ENCODE data around the gene ITPR1. TPM values are rescaled to one million over a fixed set of nuclear protein-coding genes. Genes with fewer than 3 reads are reported as not detected.

The ITPR1 gene
- polyA plus RNA-seq, 1 donor from 2014 or later, result 2.1 TPM

- TF ChIP-seq REST (IDR thresholded peaks at IDR 0.05; ENCODE audit: borderline replicate concordance), result no peak
Observed at GRCh38 chr3:4824926-4825325, 331.8 kb downstream of the ITPR1 start (continued).

- no peaks in the 10 kb centered on the region for H3K9me2 ChIP-seq (ENCODE audit: insufficient read depth, low read length)
- H3K4me2 ChIP-seq (ENCODE audit: low read length), result no peak overlapping the region
- no peak for TF ChIP-seq CTCF (IDR thresholded peaks at IDR 0.05; ENCODE audit: poor library complexity, severe bottlenecking)
- no peak for TF ChIP-seq REST (IDR thresholded peaks at IDR 0.05; ENCODE audit: borderline replicate concordance)
- TF ChIP-seq EP300 (conservative IDR thresholded peaks at IDR 0.05; ENCODE audit: poor library complexity, severe bottlenecking), result no peak
- TF ChIP-seq TAF1 (IDR thresholded peaks at IDR 0.05; ENCODE audit: low read depth), result no peak
- no peak for TF ChIP-seq POLR2AphosphoS5 (IDR thresholded peaks at IDR 0.05)
- TF ChIP-seq EZH2 (IDR thresholded peaks at IDR 0.05; ENCODE audit: borderline replicate concordance, insufficient read depth, low read length, poor library complexity, severe bottlenecking), result no peak
- no peak for TF ChIP-seq RAD21 (conservative IDR thresholded peaks at IDR 0.05)
- no peak for TF ChIP-seq SMC3 (conservative IDR thresholded peaks at IDR 0.05; ENCODE audit: poor library complexity)
- TF ChIP-seq MXI1 (conservative IDR thresholded peaks at IDR 0.05; ENCODE audit: poor library complexity, severe bottlenecking), result no peak
- no peaks in the 10 kb centered on the region for H4K20me1 ChIP-seq (ENCODE audit: insufficient read depth)
- H2AFZ ChIP-seq (ENCODE audit: low read depth, low read length), result no peak overlapping the region
- H3K79me2 ChIP-seq (replicated peaks; ENCODE audit: insufficient read depth, low read length), result no peaks in the 10 kb centered on the region
- H3K27me3 ChIP-seq (ENCODE audit: insufficient read depth, low read depth, low read length), result no peaks in the 10 kb centered on the region
- H3K4me3 ChIP-seq (ENCODE audit: low read length), result no peak overlapping the region
- H3K27ac ChIP-seq (ENCODE audit: low read length), result no peak overlapping the region
- H3K9ac ChIP-seq (ENCODE audit: low read length), result no peak overlapping the region
- no peaks in the 10 kb centered on the region for H3K36me3 ChIP-seq (ENCODE audit: insufficient read depth, low read length)
- no peaks in the 10 kb centered on the region for H3K9me3 ChIP-seq (ENCODE audit: low read length)
- H3F3A ChIP-seq (ENCODE audit: insufficient read depth, low read length, poor library complexity, severe bottlenecking), result no peaks in the 10 kb centered on the region
Observed at GRCh38 chr3:4825436-4826236, 332.5 kb downstream of the ITPR1 start.

Measured in neural cell (in vitro differentiated cells).